Lower leg skin (tissue), 4 donors: ENCODE data around the gene TNFAIP8L3. TPM values are rescaled to one million over a fixed set of nuclear protein-coding genes. Genes with fewer than 3 reads are reported as not detected.

Source experiments
- DNase-seq, 2 donors: peaks; one replicate each; pipeline ENCODE4 v3.0.0-alpha.2; 2019; ENCODE audit warnings: low spot score in 2 of 2
- H3K4me3 ChIP-seq: fragments of 200-600 bp; sonication (generic); 2 replicates; pipeline ENCODE4 v1.5.1; 2017; ENCODE audit warnings: mild to moderate bottlenecking, low read depth; ENCODE audit not compliant: poor library complexity, severe bottlenecking
- CTCF ChIP-seq, 3 donors: fragments of 450-650 bp; IDR thresholded peaks; one replicate each; pipeline ENCODE4 v1.5.1; 2016; ENCODE audit warnings: antibody characterized with exemption in 3 of 3, mild to moderate bottlenecking in 3 of 3, moderate library complexity in 2 of 3
- POLR2A ChIP-seq, 2 donors: fragments of 450-650 bp; IDR thresholded peaks; one replicate each; pipeline ENCODE4 v1.6.1; 2016 to 2017; ENCODE audit warnings: antibody characterized with exemption in 2 of 2, mild to moderate bottlenecking in 1 of 2, moderate library complexity in 1 of 2
- WGBS, 2 donors: methylation state at CpG; one replicate each; pipeline ENCODE4 v1.1.5; 2018; 5-methylcytosine and 5-hydroxymethylcytosine counted together
- intact Hi-C: fragments of 100-400 bp; cut with DNase I; formaldehyde crosslinking; loops from one replicate; pipeline ENCODE4 v1.15.0; 2023; ENCODE audit warnings: low total_unique reads
- total RNA-seq, 4 donors: library from RNA; depleted of rRNA; stranded (reverse); fragments of >200 nt; gene quantifications; one replicate each; pipeline ENCODE4 v1.1.0, GENCODE V29; 2016

TNFAIP8L3 gene
- total RNA-seq, 4 donors from 2014 or later: 13.6 to 27.2 (median 22.1) TPM

- WGBS, 2 donors: 66 to 67% methylated on average over 6 of the region's 6 CpGs
- DNase-seq: peak in 1 of 2 donors; percentile 42
- H3K4me3 ChIP-seq: no peak overlapping the region
- intact Hi-C loops: no loop called here
- no peak for TF ChIP-seq CTCF (IDR thresholded peaks at IDR 0.05)
- TF ChIP-seq POLR2A (IDR thresholded peaks at IDR 0.05): no peak
Observed at GRCh38 chr15:51030649-51031316, 63.9 kb downstream of the TNFAIP8L3 start.

- H3K4me3 ChIP-seq: no peak overlapping the region
- no peak for DNase-seq
- WGBS, 2 donors: 41 to 56% methylated on average over 3 of the region's 3 CpGs
- TF ChIP-seq POLR2A (IDR thresholded peaks at IDR 0.05) (no peak), CTCF (IDR thresholded peaks at IDR 0.05) (no peak)
- intact Hi-C loops: no loop called here
Observed at GRCh38 chr15:51025454-51025846, 69.3 kb downstream of the TNFAIP8L3 start.

GRCh38 chr15:51024735-51025453, 69.8 kb downstream of the TNFAIP8L3 start:
- no peak overlapping the region for H3K4me3 ChIP-seq
- intact Hi-C loops: no loop called here
- TF ChIP-seq POLR2A (IDR thresholded peaks at IDR 0.05): no peak
- no peak for TF ChIP-seq CTCF (IDR thresholded peaks at IDR 0.05)
- peak in 1 of 2 donors; percentile 74 for DNase-seq
- WGBS, 2 donors: 30 to 33% methylated on average over 4 of the region's 4 CpGs

GRCh38 chr15:51023499-51023898, 71.2 kb downstream of the TNFAIP8L3 start:
- TF ChIP-seq POLR2A (IDR thresholded peaks at IDR 0.05): no peak
- TF ChIP-seq CTCF (IDR thresholded peaks at IDR 0.05): no peak
- intact Hi-C loops: no loop called here
- no peak for DNase-seq
- H3K4me3 ChIP-seq: no peak overlapping the region
- WGBS, 2 donors: 96 to 100% methylated on average over 1 of the region's 1 CpG

GRCh38 chr15:51022206-51022605, 72.5 kb downstream of the TNFAIP8L3 start:
- intact Hi-C loops: no loop called here
- H3K4me3 ChIP-seq: no peak overlapping the region
- DNase-seq: no peak
- TF ChIP-seq POLR2A (IDR thresholded peaks at IDR 0.05) (no peak), CTCF (IDR thresholded peaks at IDR 0.05) (no peak)
